Activated T-cell treated with anti-CD3 and anti-CD28 coated beads, Interleukin-2, amount 50 U/mL, for 48 hours (primary cell): ENCODE results near the gene OLFML2A.
A peak's percentile ranks its signal among the peaks of the same experiment; 100 is the strongest.
"Not testable (repeated sequence)": the region's sequence is repeated elsewhere in the genome, so short reads cannot be mapped to it uniquely, and the experiment has no call there.

Experiments
- DNase-seq, 2 experiments: peaks; one replicate each; pipeline ENCODE4 v3.0.0-alpha.2; 2020

The OLFML2A gene

DNA sequence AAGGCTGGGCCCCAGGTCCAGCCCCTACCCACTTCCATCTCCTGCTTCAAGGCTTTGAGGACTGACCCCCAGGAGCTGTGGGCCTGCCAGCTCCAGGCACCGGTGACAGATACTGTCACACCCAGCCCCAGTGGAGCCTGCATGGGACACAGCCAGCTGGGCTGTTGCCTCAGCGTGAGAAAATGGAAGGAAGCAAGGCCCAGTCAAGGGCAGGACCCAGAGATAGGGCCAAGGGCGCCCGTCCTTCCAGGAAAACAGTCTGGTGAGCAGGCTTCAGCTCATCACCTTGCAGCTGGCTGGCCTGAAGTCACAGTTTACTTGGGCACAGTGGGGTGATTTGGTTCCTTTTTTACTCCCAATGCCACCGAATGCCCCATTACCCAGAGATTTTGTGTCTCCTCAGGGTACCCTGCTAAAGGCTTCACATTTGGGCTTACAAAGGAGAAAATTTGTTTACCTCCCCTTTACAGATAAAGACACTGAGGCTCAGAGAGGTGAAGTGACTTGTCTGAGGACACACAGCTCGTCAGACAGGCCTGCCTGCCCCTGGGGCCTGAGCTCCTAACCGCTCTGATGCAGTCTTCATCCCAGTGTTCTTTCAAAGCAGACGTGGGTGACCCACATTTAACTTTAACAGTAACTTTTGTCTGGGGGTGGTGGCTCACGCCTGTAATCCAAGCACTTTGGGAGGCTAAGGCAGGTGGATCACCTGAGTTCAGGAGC is 54.9 kb downstream of the OLFML2A start:
- no peak for DNase-seq

DNA sequence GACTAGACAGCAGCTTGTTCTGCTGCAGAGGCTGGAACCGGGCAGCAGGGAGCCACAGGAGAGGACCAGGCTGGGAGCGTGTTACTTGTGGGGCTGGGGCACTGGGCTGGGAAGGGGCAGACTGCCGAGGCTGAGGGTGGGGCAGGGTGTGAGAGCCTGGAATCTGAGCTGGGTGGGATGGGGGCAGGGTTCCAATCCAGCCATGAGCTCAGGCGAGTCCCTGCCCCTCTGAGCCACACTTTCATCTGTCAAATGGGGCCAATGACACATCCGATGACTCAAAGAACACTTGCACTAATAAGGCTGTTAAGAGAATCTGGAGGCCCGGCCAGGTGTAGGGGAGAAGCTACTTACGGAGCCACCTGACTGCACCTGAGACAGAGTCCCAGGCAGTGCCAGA is 57.7 kb downstream of the OLFML2A start:
- DNase-seq, result no peak

DNA sequence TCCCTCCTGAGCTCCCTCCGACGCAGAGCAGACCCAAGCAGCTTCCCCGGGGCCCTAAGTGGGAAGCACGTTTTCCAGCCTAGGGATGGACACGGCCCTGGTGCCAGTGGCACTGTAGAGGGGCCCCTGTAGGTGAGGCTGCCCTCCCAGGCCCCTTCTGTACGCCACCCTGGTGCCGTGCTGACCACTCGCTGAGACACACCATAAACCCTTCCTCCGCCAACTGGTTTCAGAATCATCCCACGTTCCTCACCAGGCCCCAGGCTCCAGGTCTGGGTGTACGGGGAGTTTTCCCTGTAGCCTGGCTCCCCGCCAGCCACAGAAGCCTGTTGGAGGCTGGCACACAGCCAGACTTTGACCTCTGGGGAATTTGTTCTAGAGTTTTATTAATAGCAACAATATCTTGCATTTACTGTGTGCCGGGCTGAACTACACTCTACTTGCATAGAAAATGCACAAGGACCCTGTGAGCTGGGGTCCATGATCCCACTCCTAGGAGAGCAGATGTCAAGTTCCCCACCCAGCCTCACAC is 58.2 kb downstream of the OLFML2A start:
- DNase-seq, result no peak

DNA sequence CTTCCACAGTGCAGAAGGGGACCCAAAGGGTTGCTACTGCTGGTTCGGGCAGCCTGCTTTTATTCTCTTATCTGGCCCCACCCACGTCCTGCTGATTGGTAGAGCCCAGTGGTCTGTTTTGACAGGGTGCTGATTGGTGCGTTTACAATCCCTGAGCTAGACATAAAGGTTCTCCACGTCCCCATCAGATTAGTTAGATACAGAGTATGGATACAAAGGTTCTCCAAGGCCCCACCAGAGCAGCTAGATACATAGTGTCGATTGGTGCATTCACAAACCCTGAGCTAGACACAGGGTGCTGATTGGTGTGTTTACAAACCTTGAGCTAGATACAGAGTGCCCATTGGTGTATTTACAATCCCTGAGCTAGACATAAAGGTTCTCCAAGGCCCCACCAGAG is 61.2 kb downstream of the OLFML2A start:
- not testable (repeated sequence) for DNase-seq

DNA sequence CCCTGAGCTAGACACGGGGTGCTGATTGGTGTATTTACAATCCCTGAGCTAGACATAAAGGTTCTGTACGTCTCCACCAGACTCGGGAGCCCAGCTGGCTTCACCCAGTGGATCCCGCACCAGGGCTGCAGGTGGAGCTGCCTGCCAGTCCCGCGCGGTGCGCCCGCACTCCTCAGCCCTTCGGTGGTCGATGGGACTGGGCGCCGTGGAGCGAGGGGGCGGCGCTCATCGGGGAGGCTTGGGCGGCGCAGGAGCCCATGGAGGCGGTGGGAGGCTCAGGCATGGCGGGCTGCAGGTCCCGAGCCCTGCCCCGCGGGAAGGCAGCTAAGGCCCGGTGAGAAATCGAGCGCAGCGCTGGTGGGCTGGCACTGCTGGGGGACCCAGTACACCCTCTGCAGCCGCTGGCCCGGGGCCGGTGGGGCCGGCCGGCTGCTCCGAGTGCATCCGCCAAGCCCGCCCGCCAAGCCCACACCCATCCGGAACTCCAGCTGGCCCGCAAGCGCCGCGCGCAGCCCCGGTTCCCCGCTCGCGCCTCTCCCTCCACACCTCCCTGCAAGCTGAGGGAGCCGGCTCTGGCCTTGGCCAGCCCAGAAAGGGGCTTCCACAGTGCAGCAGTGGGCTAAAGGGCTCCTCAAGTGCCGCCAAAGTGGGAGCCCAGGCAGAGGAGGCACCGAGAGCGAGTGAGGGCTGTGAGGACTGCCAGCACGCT is 61.8 kb downstream of the OLFML2A start:
- DNase-seq, result not testable (repeated sequence)

DNA sequence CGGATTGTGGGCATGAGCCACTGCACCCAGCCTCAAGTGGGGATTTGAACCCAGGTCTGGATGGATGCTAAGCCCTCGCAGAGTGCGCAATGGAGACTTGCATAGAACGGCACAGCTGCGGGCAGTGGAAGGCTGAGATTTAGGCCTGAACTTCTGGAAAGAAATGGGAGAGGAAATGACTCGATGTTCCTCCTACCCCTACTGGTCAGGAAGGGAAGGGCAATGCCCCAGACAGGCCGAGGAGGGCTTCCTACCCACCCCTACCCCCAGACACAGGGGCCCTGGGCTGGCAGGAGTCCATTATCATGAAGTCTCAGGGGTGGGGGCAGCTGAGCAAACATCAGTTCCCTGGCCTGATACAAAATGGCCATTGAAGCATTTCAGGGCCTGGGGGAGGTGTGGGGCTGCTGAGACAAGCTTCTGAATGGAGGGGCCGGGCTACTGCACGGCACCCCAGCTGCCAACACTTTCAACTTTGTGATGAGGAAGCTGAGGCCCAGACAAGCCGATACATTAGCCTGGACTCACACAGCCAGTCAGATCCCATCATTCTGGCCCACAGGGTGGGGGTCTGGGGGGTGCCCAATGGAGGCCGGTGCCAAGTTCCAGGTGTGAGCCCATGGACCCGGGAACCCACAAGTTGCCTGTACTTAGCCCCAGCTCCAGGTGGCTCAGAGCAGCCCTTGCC is 62.8 kb downstream of the OLFML2A start:
- DNase-seq, result no peak

DNA sequence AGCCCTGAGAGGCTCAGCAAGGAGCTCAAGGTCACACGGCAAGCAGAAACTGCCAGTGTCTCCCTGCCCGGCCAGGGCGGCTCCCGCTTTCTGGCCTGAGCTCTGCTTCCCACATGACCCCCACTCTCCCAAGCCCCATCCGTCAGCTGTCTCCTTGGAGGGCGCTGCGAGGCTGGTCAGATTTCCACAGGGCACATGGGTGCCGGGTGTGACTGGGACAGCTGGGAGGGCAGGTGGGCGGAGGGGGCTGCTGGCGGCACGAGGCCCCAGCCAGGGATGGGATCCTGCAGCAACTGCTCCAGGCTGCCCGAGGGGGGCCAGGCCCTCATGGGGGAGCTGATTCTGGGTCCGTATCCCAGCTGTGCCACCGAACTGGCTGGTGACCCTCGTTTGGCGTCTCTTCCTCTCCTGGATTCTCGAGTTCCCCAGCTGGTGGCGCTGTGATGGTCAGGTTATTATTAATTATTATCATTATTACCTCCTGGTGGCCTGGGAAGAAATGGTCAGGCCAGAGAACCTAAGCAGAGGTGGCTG is 63.4 kb downstream of the OLFML2A start:
- no peak for DNase-seq

DNA sequence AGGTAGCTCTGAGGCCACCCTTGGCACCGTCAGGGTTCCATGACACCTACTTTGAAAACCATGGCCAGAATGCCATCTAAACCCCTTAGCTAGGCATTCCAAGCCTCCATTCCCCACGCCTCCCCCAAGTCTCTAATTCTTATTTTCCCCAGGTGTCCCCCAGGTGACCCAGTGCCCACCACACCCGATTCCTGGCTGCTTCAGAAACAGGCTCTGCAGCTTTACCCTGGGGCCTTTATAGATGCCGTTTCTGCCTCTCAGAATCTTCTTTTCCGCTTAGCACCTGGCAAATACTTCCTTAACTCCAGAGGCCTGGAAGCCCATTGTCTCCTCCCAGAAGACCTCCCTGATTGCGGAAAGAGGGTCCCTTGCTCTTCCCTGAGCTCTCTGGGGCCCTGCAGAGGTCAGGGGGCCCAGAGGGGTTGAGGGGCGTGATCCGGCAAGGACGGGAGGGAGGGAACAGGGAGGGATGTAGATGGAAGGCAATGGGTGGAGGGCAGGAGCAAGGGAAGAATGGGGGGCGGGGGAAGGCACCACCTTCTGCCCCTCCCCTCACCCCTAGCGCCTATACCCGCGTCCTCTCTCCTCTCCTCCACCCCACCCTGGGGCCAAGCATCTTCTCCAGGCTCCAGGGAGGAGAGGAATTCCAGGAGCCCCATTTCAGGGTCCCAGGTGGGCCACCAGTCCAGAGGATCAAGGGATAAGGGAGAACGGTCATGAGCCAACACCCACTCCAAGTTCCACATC is 64.3 kb downstream of the OLFML2A start:
- DNase-seq, result no peak

DNA sequence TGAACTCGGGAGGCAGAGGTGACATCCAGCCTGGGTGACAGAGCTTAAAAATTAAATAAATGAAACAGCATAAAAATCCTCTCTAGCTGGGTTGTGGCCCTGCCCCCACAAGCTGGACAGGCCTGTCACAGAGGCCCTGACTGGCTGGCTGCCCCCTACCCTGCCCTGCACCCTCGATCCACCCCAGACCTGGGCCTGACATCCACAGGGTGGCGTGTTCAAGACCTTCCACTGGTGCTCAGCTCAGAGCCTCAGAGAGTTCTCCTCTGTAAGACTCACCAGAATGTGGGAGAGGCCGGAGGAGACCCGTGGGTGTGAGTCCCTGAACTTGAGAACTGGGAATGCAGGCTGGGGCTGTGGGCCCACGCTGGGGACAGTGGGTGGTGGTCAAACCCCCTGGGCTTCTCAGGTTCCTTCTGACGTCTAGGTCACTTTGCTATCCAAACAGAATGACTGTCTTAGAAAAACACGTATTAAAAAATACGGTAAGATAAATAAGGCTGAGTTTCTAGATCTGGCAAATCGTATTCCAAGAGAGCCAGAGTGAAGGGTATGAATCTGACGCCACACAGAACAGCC is 66.6 kb downstream of the OLFML2A start:
- DNase-seq, result no peak

DNA sequence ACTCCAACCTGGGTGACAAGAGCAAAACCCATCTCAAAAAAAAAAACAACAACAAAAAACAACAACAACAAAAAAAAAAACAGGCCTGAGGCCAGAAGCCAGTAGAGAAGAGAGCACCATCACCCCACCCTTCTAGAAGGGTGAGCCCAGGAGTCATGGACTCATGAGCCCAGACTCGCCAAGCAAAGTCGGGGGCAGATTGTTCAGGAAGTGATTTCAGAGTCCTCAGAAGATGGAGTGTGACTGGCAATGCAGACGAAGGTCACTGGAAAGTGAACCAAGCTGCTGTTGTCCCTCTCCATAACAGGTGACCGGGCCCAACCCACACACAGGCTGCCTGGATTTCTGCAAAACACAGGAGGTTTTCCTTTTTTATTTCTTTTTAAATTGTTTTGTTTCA is 67.4 kb downstream of the OLFML2A start:
- DNase-seq, result no peak

DNA sequence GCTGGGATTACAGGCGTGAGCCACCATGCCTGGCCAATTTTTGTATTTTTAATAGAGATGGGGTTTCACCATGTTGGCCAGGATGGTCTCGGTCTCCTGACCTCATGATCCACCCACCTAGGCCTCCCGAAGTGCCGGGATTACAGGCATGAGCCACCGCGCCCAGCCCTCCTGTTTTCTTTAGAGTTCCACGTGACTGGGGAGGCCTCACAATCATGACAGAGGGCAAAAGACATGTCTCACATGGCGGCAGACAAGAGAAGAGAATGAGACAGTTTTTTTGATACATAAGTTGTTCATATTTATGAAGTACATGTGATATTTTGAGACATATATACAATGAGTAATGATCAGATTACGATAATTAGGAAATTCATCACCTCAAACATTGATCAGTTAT is 69.5 kb downstream of the OLFML2A start:
- DNase-seq, result not testable (repeated sequence)

DNA sequence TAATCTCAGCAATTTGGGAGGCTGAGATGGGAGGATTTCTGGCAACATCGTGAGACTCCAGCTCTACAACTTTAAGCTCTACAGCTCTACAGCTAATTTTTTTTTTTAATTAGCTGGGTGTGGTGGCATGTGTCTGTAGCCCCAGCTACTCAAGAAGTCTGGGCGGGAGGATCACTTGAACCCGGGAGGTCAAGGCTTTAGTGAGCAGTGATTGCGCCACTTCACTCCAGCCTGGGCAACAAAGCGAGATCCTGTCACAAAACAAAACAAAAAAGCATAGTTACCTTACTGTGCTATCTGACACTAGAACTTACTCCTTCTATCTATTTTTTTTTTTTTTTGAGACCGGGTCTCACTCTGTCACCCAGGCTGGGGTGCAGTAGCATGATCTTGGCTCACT is 70.0 kb downstream of the OLFML2A start:
- no peak for DNase-seq

DNA sequence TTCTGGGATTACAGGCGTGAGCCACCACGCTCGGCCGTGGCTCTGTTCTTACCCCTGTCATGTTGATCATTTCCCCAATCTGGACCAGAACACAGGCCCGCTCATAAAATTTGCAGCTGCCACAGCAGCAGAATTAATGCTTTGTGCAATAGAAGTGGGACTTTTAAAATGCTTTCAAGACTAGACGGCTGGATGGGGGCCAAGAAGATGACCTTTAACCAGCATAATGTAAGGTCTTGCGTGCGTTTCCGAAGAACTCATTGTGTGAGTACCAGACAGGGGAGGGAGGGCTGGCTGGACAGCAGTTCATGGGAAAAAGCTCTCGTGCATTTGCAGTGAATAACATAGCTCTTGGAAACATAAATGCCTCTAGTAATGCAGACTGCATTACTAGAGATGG is 72.9 kb downstream of the OLFML2A start:
- DNase-seq, result no peak

DNA sequence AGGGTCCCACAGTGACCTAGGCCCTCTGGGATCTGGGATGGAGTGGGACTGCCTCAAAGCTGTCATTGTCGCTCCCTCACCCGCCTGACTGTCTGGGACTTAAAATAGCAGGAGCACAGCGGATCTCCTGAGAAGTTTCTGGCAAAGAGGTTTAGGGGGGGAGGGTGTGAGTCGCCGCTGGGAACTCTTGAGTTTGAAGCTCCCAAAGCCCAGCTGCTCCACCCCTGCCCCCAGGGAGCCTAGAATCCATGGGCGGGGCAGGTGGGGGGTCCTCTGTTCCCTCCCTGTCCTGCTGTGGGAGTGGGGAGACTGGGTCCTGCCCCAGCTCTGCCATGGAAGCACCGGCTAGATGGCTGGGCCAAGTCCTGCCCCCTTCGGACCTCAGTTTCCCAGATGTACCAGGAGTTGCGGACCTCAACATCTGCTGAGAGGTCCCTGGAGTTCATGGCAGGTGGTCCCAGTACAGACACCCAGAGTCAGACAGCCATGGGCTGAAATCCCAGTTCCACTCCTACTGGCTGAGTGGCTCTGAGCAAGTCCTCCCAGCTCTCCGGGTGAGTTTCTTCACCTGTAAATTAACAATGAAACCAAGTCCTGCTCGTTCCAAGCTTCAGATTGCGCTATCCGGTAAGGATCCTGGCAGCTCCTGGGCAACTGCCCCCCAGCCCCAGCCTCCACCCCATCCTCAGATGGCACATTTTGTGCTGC is 75.3 kb downstream of the OLFML2A start:
- DNase-seq, result no peak

DNA sequence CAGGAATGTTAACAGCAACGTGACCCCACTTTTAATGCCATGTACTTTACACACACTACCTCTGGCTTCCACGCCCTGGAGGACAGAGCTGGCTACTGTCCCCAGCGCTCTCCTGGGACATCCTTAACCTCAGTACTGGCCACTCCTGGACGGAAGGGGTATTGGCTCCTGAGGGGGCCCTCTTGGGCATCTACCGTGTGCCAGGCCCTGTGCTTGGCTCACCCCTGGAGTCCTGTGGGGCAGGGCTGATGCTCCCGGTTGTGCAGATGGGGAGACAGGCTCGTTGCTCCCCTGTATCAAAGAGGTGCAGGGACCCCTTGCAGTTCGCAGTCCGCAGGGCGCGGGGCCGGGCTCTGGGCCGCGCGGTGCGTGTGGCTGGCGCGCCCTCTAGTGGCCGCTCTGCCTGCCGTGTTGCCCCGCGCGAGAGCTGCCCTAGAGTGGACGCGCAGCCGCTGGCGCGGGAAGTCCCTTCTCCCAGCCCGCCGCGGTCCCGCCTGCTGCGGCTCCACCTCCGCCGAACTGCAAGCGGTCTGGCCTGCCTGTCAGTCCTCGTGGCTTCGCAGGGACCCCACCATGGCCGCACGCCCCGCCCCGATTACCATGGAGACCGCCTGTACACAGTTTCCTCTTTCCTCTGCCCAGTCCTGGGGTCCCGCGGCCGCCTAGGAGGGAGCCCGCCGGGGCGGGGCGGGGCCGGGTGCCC is 76.0 kb downstream of the OLFML2A start, which contains the start of gene WDR38:
Gene WDR38 (plus strand): TSS at position 632 of the 703 bp plus-strand sequence. CDS start 72 bp downstream, outside the sequence.
- peak; percentile 82 to 88 for DNase-seq

DNA sequence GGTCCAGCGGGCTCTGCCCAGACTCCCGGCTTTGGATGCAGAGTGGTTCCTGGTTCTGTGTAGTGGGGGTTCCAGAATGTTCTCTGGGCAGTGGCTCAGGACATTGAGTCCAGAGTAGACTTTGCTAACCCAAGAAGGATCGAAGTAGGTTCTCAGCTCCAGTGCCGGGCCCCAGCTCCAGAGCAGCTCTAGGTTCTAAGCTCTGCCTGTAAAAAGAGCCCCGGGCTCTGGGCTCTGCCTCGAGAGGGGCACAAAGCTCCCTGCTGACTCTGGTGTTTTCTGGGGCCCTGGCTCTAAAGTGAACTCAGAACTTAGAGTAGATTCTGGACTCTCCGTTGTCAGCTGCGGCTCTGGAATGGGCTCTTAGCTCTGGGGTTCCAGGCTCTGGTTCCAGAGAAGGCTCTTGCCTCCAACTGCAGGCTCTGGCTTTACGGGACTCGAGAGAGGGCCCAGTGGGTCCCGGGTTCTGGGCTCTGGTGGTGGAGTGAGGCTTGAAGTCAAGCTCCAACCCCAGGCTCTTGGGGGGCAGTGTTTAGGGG is 76.7 kb downstream of the OLFML2A start:
- no peak for DNase-seq

DNA sequence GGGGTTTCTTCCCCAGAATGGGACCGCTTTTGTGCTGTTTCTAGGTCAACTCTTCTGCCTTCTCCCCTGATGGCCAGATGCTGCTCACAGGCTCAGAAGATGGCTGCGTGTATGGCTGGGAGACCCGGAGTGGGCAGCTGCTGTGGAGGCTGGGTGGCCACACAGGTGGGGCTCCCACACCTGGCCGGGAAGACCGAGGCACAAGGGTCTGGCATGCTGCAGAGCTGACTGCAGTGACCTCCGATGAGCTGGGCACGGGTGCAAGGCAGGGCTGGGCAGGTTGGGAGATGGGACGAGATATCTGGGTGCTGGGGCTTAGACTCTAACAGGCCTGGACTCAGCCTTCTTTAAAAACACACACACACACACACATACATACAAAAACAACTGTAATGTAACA is 77.2 kb downstream of the OLFML2A start:
- DNase-seq, result no peak

DNA sequence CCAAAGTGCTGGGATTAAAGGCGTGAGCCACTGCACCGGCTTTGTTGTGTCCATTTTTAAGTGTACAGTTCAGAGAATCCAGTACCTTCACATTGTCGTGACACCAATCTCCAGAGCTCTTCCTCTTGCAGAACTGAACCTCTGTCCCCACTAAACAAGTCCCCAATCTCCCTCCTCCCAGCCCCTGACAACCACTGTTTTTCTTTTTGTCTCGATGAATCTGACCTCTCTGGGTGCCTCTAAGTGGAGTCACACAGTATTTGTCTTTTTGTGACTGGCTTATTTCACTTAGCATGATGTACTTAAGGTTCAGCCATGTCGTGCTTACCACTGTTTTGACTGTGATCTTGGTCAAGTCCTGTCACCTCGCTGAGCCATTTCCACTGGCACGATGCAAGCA is 77.9 kb downstream of the OLFML2A start:
- DNase-seq, result no peak

DNA sequence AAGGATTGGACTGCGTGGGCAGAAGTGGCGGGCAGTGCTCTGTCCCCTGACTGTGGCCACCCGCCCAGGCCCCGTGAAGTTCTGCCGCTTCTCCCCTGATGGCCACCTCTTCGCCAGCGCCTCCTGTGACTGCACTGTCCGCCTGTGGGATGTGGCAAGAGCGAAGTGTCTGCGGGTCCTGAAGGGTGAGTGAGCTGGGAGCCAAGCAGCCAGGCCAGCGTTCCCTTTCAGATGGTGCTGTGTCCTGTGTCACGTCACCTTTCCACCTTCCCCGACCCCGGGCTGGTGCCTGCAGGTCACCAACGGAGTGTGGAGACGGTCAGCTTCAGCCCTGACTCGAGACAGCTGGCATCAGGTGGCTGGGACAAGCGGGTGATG is 78.6 kb downstream of the OLFML2A start:
- no peak for DNase-seq

DNA sequence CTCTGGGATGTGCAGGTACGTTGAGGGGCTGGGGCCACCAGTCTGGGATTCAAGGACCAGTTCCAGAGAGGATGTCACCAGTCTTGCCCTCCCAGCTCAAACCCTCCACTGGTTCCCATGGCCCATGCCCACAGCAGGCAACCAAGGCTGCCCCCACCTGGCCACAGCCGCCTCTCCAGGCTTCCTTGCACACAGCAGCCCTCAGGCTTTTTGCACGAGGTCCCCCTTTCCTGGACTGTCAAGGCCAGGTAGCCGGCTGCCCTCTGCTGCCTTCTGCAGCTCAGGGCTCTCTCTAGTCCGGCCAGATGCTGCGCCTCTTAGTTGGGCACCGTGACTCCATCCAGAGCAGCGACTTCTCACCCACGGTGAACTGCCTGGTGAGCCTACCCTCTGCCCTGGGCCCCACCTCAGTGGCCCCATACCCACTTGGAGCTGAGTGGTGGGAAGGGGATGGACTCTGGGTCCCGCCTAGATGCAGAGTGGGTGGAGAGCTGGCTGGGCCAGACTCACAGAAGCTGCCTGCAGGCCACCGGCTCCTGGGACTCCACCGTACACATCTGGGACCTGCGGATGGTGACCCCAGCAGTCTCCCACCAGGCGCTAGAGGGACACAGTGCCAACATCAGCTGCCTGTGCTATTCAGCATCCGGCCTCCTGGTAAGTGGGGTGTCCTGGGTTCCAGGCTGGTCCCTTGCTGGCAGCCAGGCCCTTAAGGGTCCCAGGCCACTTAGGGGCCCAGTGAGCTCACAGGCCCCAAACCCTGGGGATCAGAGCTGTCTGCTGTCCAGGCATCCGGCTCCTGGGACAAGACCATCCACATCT is 79.2 kb downstream of the OLFML2A start:
- DNase-seq, result peak; percentile 58 to 64
